Neuronal stem cell (in vitro differentiated cells): ENCODE results near the gene FRYL.

Source experiments
- DNase-seq: peaks from one replicate; pipeline ENCODE4 v3.0.0-alpha.2; 2013; ENCODE audit warnings: low spot score
- H2AFZ ChIP-seq: one replicate; pipeline ENCODE4 v1.6.1; 2013; ENCODE audit warnings: mild to moderate bottlenecking, low read length, inconsistent platforms
- H2AK5ac ChIP-seq: 2 replicates; pipeline ENCODE4 v1.6.1; 2013; ENCODE audit warnings: low read depth, mild to moderate bottlenecking, inconsistent platforms, low read length, moderate library complexity, mixed read lengths
- H2BK120ac ChIP-seq: 2 replicates; pipeline ENCODE4 v1.6.1; 2013; ENCODE audit warnings: low read depth, mild to moderate bottlenecking, inconsistent platforms, low read length, moderate library complexity, mixed read lengths
- H2BK12ac ChIP-seq: one replicate; pipeline ENCODE4 v1.6.1; 2013; ENCODE audit warnings: low read length, inconsistent platforms
- H2BK15ac ChIP-seq: 2 replicates; pipeline ENCODE4 v1.6.1; 2013; ENCODE audit warnings: mild to moderate bottlenecking, low read length, inconsistent platforms, mixed read lengths
- H2BK5ac ChIP-seq: one replicate; pipeline ENCODE4 v1.6.1; 2013; ENCODE audit warnings: inconsistent platforms, mild to moderate bottlenecking, low read length, moderate library complexity
- H3K14ac ChIP-seq: one replicate; pipeline ENCODE4 v1.6.1; 2013; ENCODE audit warnings: low read length, inconsistent platforms
- H3K18ac ChIP-seq: 2 replicates; pipeline ENCODE4 v1.6.1; 2013; ENCODE audit warnings: low read length, inconsistent platforms
- H3K23ac ChIP-seq: 2 replicates; pipeline ENCODE4 v1.6.1; 2013; ENCODE audit warnings: low read depth, mild to moderate bottlenecking, mixed read lengths, low read length, inconsistent platforms; ENCODE audit not compliant: poor library complexity
- H3K27ac ChIP-seq: replicated peaks from 3 replicates; pipeline ENCODE4 v1.5.1; 2013; ENCODE audit warnings: low read length, inconsistent platforms
- H3K27me3 ChIP-seq, 3 experiments: 2 replicates each; pipeline ENCODE4 v1.6.1; 2013; ENCODE audit warnings: low read length in 3 of 3, mild to moderate bottlenecking in 2 of 3, inconsistent platforms in 1 of 3, low read depth in 1 of 3, mixed read lengths in 1 of 3, moderate library complexity in 1 of 3; ENCODE audit not compliant: control insufficient read depth in 3 of 3, insufficient read depth in 3 of 3
- H3K36me3 ChIP-seq, 2 donors: replicated peaks in 1 of 2; 2 replicates each; pipeline ENCODE4 v1.6.1; 2013; ENCODE audit warnings: low read length in 2 of 2; ENCODE audit not compliant: control insufficient read depth in 2 of 2, insufficient read depth in 2 of 2
- H3K4ac ChIP-seq: 2 replicates; pipeline ENCODE4 v1.6.1; 2013; ENCODE audit warnings: inconsistent platforms, mild to moderate bottlenecking, low read length, moderate library complexity
- H3K4me1 ChIP-seq, 2 donors: 1 replicate in 1 of 2; 2 replicates in 1 of 2; pipeline ENCODE4 v1.6.1; 2013; ENCODE audit warnings: low read length in 2 of 2, low read depth in 1 of 2; ENCODE audit not compliant: control insufficient read depth in 2 of 2, insufficient read depth in 1 of 2
- H3K4me2 ChIP-seq: one replicate; pipeline ENCODE4 v1.6.1; 2013; ENCODE audit warnings: mild to moderate bottlenecking, low read length, inconsistent platforms; ENCODE audit not compliant: insufficient read depth, poor library complexity, severe bottlenecking
- H3K4me3 ChIP-seq, 2 donors: 2 replicates each; pipeline ENCODE4 v1.5.1; 2013; ENCODE audit warnings: low read length in 2 of 2, mild to moderate bottlenecking in 2 of 2, inconsistent platforms in 1 of 2, moderate library complexity in 1 of 2
- H3K79me1 ChIP-seq: one replicate; pipeline ENCODE4 v1.6.1; 2013; ENCODE audit warnings: low read depth, mild to moderate bottlenecking, inconsistent platforms, low read length, moderate library complexity
- H3K9ac ChIP-seq: one replicate; pipeline ENCODE4 v1.6.1; 2013; ENCODE audit warnings: mild to moderate bottlenecking, low read depth, low read length, inconsistent platforms; ENCODE audit not compliant: poor library complexity
- H3K9me3 ChIP-seq, 2 donors: replicated peaks in 1 of 2; 2 replicates each; pipeline versions ENCODE3 to v1.6.1; 2013; ENCODE audit warnings: low read length in 2 of 2, mild to moderate bottlenecking in 2 of 2, inconsistent platforms in 1 of 2, low read depth in 1 of 2, mixed read lengths in 1 of 2, moderate library complexity in 1 of 2; ENCODE audit not compliant: control insufficient read depth in 2 of 2, insufficient read depth in 1 of 2
- H4K8ac ChIP-seq: one replicate; pipeline ENCODE4 v1.6.1; 2013; ENCODE audit warnings: low read depth, mild to moderate bottlenecking, inconsistent platforms, low read length, moderate library complexity
- H4K91ac ChIP-seq: one replicate; pipeline ENCODE4 v1.6.1; 2013; ENCODE audit warnings: low read length, low read depth, mild to moderate bottlenecking, inconsistent platforms; ENCODE audit not compliant: poor library complexity
- WGBS, 2 donors: extraction: QIAGEN DNeasy Blood & Tissue Kit; methylation state at CpG; one replicate each; pipeline ENCODE4 v1.1.7; 2013; ENCODE audit warnings: missing lambda C conversion rate in 2 of 2, mixed read lengths in 1 of 2; ENCODE audit not compliant: insufficient read length in 2 of 2, insufficient replicate concordance in 1 of 2; ENCODE audit errors: extremely low coverage in 2 of 2; 5-methylcytosine and 5-hydroxymethylcytosine counted together

FRYL gene

GRCh38 chr4:48779095-48779997 is 733 bp downstream of the FRYL start:
- Histone ChIP-seq H3K14ac (peak overlapping the region; percentile 95), H2BK12ac (no peak overlapping the region), H4K91ac (no peak overlapping the region), H3K9ac (peak overlapping the region; percentile 96), H3K23ac (peak overlapping the region; percentile 87), H3K4me2 (peak overlapping the region; percentile 60), H2AK5ac (peak overlapping the region; percentile 58), H3K9me3 (no peaks in the 10 kb centered on the region), H3K4me3 (peak overlapping the region; percentile 89 to 95), H3K79me1 (no peaks in the 10 kb centered on the region), H3K36me3 (no peaks in the 10 kb centered on the region), H3K4me1 (peaks cover 7 to 22% of the 10 kb centered on the region in 2 donors), H2AFZ (peak overlapping the region; percentile 91), H3K27ac (peak overlapping the region; percentile 97), H4K8ac (no peak overlapping the region), H3K18ac (peak overlapping the region; percentile 93), H2BK120ac (peak overlapping the region; percentile 56), H3K4ac (no peak overlapping the region), H3K27me3 (no peaks in the 10 kb centered on the region), H2BK5ac (peak overlapping the region; percentile 83), H2BK15ac (no peak overlapping the region)
- peak; percentile 67 for DNase-seq
- WGBS, 2 donors, result no CpG with 5 or more reads among the region's 108 CpGs

- H3K4me1 ChIP-seq, result peaks cover 7 to 22% of the 10 kb centered on the region in 2 donors
- DNase-seq, result no peak
- H3K36me3 ChIP-seq, result peaks cover 2% of the 10 kb centered on the region in 2 donors
- no peaks in the 10 kb centered on the region for H3K79me1 ChIP-seq
- no peak overlapping the region for H3K14ac ChIP-seq
- no peak overlapping the region for H4K8ac ChIP-seq
- no peak overlapping the region for H2BK120ac ChIP-seq
- peak overlapping the region; percentile 60 for H3K4me2 ChIP-seq
- H3K4me3 ChIP-seq, result peak overlapping the region; percentile 89 to 95
- WGBS, 2 donors, result no CpG with 5 or more reads among the region's 8 CpGs
- H2AK5ac ChIP-seq, result no peak overlapping the region
- H3K27me3 ChIP-seq, result no peaks in the 10 kb centered on the region
- no peaks in the 10 kb centered on the region for H3K9me3 ChIP-seq
- peak overlapping the region; percentile 91 for H2AFZ ChIP-seq
- H3K9ac ChIP-seq, result no peak overlapping the region
- H3K23ac ChIP-seq, result no peak overlapping the region
- no peak overlapping the region for H2BK15ac ChIP-seq
- no peak overlapping the region for H3K4ac ChIP-seq
- H3K18ac ChIP-seq, result no peak overlapping the region
- H2BK12ac ChIP-seq, result no peak overlapping the region
- H3K27ac ChIP-seq, result peak overlapping the region; percentile 97
- H4K91ac ChIP-seq, result no peak overlapping the region
- H2BK5ac ChIP-seq, result no peak overlapping the region
Measured at GRCh38 chr4:48778431-48779094, 1.5 kb downstream of the FRYL start.

- Histone ChIP-seq H2BK120ac (no peak overlapping the region), H3K23ac (no peak overlapping the region), H3K79me1 (no peaks in the 10 kb centered on the region), H3K4me1 (peaks cover 7 to 22% of the 10 kb centered on the region in 2 donors), H3K36me3 (peaks cover 3 to 9% of the 10 kb centered on the region in 2 donors), H2BK15ac (no peak overlapping the region), H2BK12ac (no peak overlapping the region), H4K91ac (no peak overlapping the region), H3K9ac (no peak overlapping the region), H3K9me3 (no peaks in the 10 kb centered on the region), H3K27me3 (no peaks in the 10 kb centered on the region), H2BK5ac (no peak overlapping the region), H3K27ac (no peak overlapping the region), H3K4me2 (no peak overlapping the region), H2AK5ac (no peak overlapping the region), H3K18ac (no peak overlapping the region), H3K4ac (no peak overlapping the region), H3K4me3 (peak overlapping the region in 1 of 2 donors; percentile 89), H2AFZ (no peak overlapping the region), H3K14ac (no peak overlapping the region), H4K8ac (no peak overlapping the region)
- no peak for DNase-seq
- no CpG with 5 or more reads among the region's 10 CpGs for WGBS, 2 donors
Measured at GRCh38 chr4:48777739-48778138, 2.3 kb downstream of the FRYL start.
